Endothelial cell of umbilical vein (primary cell): Measurements from ENCODE around the gene PIGO.

Source experiments
- EZH2 ChIP-seq: IDR thresholded peaks from 2 replicates; pipeline ENCODE4 v1.6.1; 2012; ENCODE audit warnings: borderline replicate concordance, low read depth, mild to moderate bottlenecking, moderate library complexity, low read length, inconsistent platforms; ENCODE audit not compliant: severe bottlenecking
- FOS ChIP-seq: IDR thresholded peaks from 2 replicates; pipeline ENCODE4 v1.6.1; 2011; ENCODE audit warnings: mild to moderate bottlenecking, low read length, moderate library complexity, borderline replicate concordance; ENCODE audit not compliant: insufficient read depth
- GATA2 ChIP-seq: IDR thresholded peaks from 2 replicates; pipeline ENCODE4 v1.7.0; 2011; ENCODE audit warnings: low read depth, mild to moderate bottlenecking, moderate library complexity, mixed read lengths, low read length; ENCODE audit not compliant: insufficient read length, insufficient read depth
- JUN ChIP-seq: IDR thresholded peaks from 2 replicates; pipeline ENCODE4 v1.6.1; 2011; ENCODE audit warnings: borderline replicate concordance, low read depth; ENCODE audit not compliant: insufficient read length, insufficient read depth
- MYC ChIP-seq: IDR thresholded peaks from one replicate; pipeline ENCODE4 v1.6.1; 2011; ENCODE audit warnings: mild to moderate bottlenecking, low read depth, low read length
- POLR2A ChIP-seq: IDR thresholded peaks from 2 replicates; pipeline ENCODE4 v1.6.1; 2012; ENCODE audit warnings: low read depth, mild to moderate bottlenecking, control low read depth, low read length
- POLR2AphosphoS5 ChIP-seq: IDR thresholded peaks from 2 replicates; pipeline ENCODE4 v1.6.1; 2012; ENCODE audit warnings: low read depth, mild to moderate bottlenecking, control low read depth, low read length, moderate library complexity; ENCODE audit not compliant: insufficient read depth
- TF ChIP-seq, protein P1 (sequence below), 2 donors: IDR thresholded peaks; 1 replicate in 1 of 2; 2 replicates in 1 of 2; pipeline ENCODE4 v1.5.1; 2011; ENCODE audit warnings: low read length in 2 of 2, mild to moderate bottlenecking in 2 of 2, moderate library complexity in 2 of 2, control low read depth in 1 of 2, inconsistent platforms in 1 of 2, low read depth in 1 of 2; ENCODE audit not compliant: insufficient read depth in 1 of 2; ENCODE audit errors: extremely low read depth in 1 of 2
- TF ChIP-seq, protein P2 (sequence below): IDR thresholded peaks from 2 replicates; pipeline ENCODE4 v1.6.1; 2011; ENCODE audit not compliant: insufficient read depth, insufficient read length

DNA sequence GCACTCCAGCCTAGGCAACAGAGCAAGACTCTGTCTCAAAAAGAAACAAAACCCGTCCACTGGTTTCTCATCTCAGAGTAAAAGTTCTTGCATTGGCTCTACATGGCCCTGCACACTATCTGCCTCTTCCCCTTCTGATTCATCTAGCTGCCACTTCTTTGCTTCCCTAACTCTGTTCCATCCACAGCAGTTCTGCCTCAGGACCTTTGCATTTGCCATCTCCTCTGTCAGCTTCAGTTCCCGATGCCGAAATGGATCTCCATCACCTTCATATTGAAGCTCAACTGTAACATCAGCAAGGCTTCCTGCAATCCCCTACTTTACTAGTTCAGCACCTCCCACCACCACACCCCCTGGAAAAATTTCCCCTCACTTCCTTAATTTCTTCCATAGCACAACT is 1.2 kb upstream of the PIGO start:
- TF ChIP-seq, protein P1, sequence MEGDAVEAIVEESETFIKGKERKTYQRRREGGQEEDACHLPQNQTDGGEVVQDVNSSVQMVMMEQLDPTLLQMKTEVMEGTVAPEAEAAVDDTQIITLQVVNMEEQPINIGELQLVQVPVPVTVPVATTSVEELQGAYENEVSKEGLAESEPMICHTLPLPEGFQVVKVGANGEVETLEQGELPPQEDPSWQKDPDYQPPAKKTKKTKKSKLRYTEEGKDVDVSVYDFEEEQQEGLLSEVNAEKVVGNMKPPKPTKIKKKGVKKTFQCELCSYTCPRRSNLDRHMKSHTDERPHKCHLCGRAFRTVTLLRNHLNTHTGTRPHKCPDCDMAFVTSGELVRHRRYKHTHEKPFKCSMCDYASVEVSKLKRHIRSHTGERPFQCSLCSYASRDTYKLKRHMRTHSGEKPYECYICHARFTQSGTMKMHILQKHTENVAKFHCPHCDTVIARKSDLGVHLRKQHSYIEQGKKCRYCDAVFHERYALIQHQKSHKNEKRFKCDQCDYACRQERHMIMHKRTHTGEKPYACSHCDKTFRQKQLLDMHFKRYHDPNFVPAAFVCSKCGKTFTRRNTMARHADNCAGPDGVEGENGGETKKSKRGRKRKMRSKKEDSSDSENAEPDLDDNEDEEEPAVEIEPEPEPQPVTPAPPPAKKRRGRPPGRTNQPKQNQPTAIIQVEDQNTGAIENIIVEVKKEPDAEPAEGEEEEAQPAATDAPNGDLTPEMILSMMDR (IDR thresholded peaks at IDR 0.05; ENCODE audit: extremely low read depth in 1 of 2, insufficient read depth in 1 of 2, low read depth in 1 of 2, low read length in 2 of 2): no peak
- TF ChIP-seq FOS (no peak), EZH2 (no peak), POLR2AphosphoS5 (no peak), POLR2A (no peak), MYC (no peak), GATA2 (no peak), JUN (no peak)
- TF ChIP-seq, protein P2, sequence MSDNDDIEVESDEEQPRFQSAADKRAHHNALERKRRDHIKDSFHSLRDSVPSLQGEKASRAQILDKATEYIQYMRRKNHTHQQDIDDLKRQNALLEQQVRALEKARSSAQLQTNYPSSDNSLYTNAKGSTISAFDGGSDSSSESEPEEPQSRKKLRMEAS: no peak
